Tibial artery (tissue), 4 donors: ENCODE results near the gene SCNN1A.

Source experiments
- DNase-seq, 2 donors: peaks; one replicate each; pipeline ENCODE4 v3.0.0-alpha.2; 2019
- H3K27ac ChIP-seq, 2 donors: fragments of 200-600 bp; sonication (generic) in 1 of 2; 1 replicate in 1 of 2; 2 replicates in 1 of 2; pipeline ENCODE4 v1.5.1; 2018 to 2019; ENCODE audit warnings: mild to moderate bottlenecking in 1 of 2
- H3K27me3 ChIP-seq, 2 donors: fragments of 200-600 bp; sonication (generic) in 1 of 2; one replicate each; pipeline versions ENCODE4 v1.5.1 to v1.6.0; 2016 to 2019
- H3K36me3 ChIP-seq, 3 donors: fragments of 200-600 bp; sonication (generic) in 2 of 3; one replicate each; pipeline ENCODE4 v1.5.1; 2016 to 2019; ENCODE audit warnings: mild to moderate bottlenecking in 2 of 3
- H3K4me1 ChIP-seq, 4 donors: fragments of 200-600 bp; sonication (generic) in 2 of 4; 1 replicate in 3 of 4; 2 replicates in 1 of 4; pipeline ENCODE4 v1.5.1; 2016 to 2019
- H3K4me3 ChIP-seq, 2 donors: fragments of 200-600 bp; sonication (generic) in 1 of 2; 1 replicate in 1 of 2; 2 replicates in 1 of 2; pipeline ENCODE4 v1.5.1; 2018 to 2019; ENCODE audit warnings: mild to moderate bottlenecking in 2 of 2
- H3K9me3 ChIP-seq, 3 donors: fragments of 200-600 bp; sonication (generic) in 1 of 3; one replicate each; pipeline ENCODE4 v1.5.1; 2016 to 2019
- CTCF ChIP-seq, 2 experiments: fragments of 200-600 bp in 1 of 2; fragments of 450-650 bp in 1 of 2; IDR thresholded peaks; one replicate each; pipeline ENCODE4 v1.5.1; 2017 to 2019; ENCODE audit warnings: antibody characterized with exemption in 2 of 2, mild to moderate bottlenecking in 1 of 2, moderate library complexity in 1 of 2
- intact Hi-C: fragments of 100-400 bp; cut with DNase I; formaldehyde crosslinking; loops from one replicate; pipeline ENCODE4 v1.15.0; 2023; ENCODE audit warnings: low total_unique reads

SCNN1A gene

GRCh38 chr12:6380141-6381121 lies 5.1 kb upstream of the SCNN1A start:
- H3K27ac ChIP-seq, result no peak overlapping the region
- intact Hi-C loops, result loop anchor here (5.0 kb wide), 1 partner anchor 43 kb away; no protein-coding TSS in a partner anchor
- no peak for TF ChIP-seq CTCF (IDR thresholded peaks at IDR 0.05)
- no peaks in the 10 kb centered on the region for H3K27me3 ChIP-seq
- no peak overlapping the region for H3K4me3 ChIP-seq
- H3K36me3 ChIP-seq, result no peaks in the 10 kb centered on the region
- no peaks in the 10 kb centered on the region for H3K9me3 ChIP-seq
- H3K4me1 ChIP-seq, result peaks cover 0 to 65% (median 47%) of the 10 kb centered on the region in 4 donors
- DNase-seq, result no peak

DNA sequence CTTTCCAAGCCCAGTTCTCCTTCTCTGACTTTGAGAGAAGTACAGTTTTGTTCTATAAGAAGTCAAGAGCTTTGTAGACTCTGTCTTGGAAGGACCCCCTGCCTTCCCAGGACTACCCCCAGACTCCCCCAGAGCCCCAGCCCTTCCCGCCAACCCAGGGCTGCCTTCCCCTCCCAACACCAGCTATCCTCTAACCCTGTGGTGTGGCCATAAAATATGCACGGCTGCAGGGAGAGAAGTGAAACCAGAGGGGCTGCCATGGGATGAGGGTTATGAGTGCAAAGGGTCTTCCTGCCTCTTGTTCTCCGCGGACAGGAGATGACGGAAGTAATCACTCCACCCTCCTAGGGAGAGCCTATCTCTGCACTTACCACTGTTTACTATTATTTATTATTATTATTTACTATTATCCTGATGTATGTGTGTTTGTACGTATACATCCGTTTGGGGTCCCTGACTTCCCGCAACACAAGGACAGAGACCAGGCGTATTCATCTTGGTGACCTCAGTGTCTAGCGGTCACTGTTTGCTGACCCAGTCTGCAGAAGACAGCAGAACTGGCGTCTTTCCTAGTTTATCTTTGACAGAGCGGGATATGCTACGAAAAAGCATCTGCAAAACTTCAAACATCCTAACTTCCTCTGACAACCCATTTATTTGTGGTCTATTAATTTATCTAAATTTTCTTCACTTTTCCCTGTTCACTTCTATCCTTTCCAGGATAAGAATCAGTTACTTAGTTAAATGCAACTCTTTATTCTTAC lies 3.5 kb upstream of the SCNN1A start:
- Histone ChIP-seq H3K4me3 (no peak overlapping the region), H3K4me1 (peaks cover 0 to 57% (median 39%) of the 10 kb centered on the region in 4 donors), H3K9me3 (no peaks in the 10 kb centered on the region), H3K36me3 (no peaks in the 10 kb centered on the region), H3K27ac (no peak overlapping the region), H3K27me3 (no peaks in the 10 kb centered on the region)
- TF ChIP-seq CTCF (IDR thresholded peaks at IDR 0.05), result no peak
- DNase-seq, result peak; percentile 20 to 62
- intact Hi-C loops, result no loop called here

DNA sequence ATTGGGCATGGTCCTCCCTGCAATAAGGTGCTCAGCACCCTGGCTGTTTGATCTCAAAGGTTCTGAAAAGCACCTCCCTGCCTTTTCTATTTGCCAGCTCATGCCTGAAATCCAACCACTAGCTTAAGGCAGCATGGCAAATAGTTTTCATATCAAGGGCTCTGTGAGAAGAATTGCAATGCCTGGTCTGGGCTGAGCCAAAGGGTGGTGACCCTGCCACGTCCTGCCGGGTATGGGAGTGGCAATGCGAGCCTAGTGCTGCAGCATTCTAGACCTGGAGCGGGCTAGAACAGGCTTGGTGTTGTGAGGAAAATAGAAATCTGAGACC lies 2.3 kb upstream of the SCNN1A start:
- no peaks in the 10 kb centered on the region for H3K36me3 ChIP-seq
- TF ChIP-seq CTCF (IDR thresholded peaks at IDR 0.05), result no peak
- no peaks in the 10 kb centered on the region for H3K27me3 ChIP-seq
- no peak overlapping the region for H3K4me3 ChIP-seq
- intact Hi-C loops, result no loop called here
- peak; percentile 27 to 70 for DNase-seq
- H3K9me3 ChIP-seq, result no peaks in the 10 kb centered on the region
- peaks cover 0 to 52% (median 29%) of the 10 kb centered on the region in 4 donors for H3K4me1 ChIP-seq
- peak overlapping the region; percentile 49 to 69 for H3K27ac ChIP-seq

GRCh38 chr12:6376870-6377666 lies 1.7 kb upstream of the SCNN1A start:
- Histone ChIP-seq H3K27me3 (no peaks in the 10 kb centered on the region), H3K9me3 (no peaks in the 10 kb centered on the region), H3K36me3 (no peaks in the 10 kb centered on the region), H3K4me3 (no peak overlapping the region), H3K27ac (peak overlapping the region; percentile 49 to 69), H3K4me1 (peaks cover 0 to 54% (median 29%) of the 10 kb centered on the region in 4 donors)
- DNase-seq, result peak in 1 of 2 donors; percentile 53
- TF ChIP-seq CTCF (IDR thresholded peaks at IDR 0.05), result no peak
- intact Hi-C loops, result no loop called here
